Bronchial epithelial cell (primary cell): Measurements from ENCODE around the gene FBN1. TPM values are rescaled to one million over a fixed set of nuclear protein-coding genes. Genes with fewer than 3 reads are reported as not detected.
A peak's percentile ranks its signal among the peaks of the same experiment; 100 is the strongest.

Experiments
- DNase-seq: peaks from one replicate; pipeline ENCODE4 v3.0.0-alpha.2; 2010; ENCODE audit warnings: low read depth
- FAIRE-seq: peaks from 2 replicates; lab custom pipeline; 2011; peaks lifted over from hg19 to GRCh38; lab: Jason Lieb, UNC
- H3K27me3 ChIP-seq: 2 replicates; pipeline ENCODE4 v1.5.1; 2011; ENCODE audit warnings: low read length; ENCODE audit not compliant: control insufficient read depth, insufficient read depth
- H3K36me3 ChIP-seq: 2 replicates; pipeline ENCODE4 v1.5.1; 2011; ENCODE audit warnings: low read length; ENCODE audit not compliant: control insufficient read depth, insufficient read depth
- H3K4me3 ChIP-seq: 2 replicates; pipeline ENCODE4 v1.5.1; 2011; ENCODE audit warnings: mild to moderate bottlenecking, low read depth, low read length, control low read depth
- CTCF ChIP-seq: IDR thresholded peaks from 2 replicates; pipeline ENCODE4 v1.5.1; 2011; ENCODE audit warnings: mild to moderate bottlenecking, moderate library complexity, low read length, control low read depth, inconsistent platforms; ENCODE audit not compliant: insufficient read depth, severe bottlenecking
- total RNA-seq: library from RNA; depleted of rRNA; stranded (reverse); fragments of >200 nt; gene quantifications from 2 replicates; pipeline ENCODE4 v1.2.1, GENCODE V29; 2014

The FBN1 gene
- total RNA-seq, 1 donor from 2014 or later: 6.3 TPM

GRCh38 chr15:48380198-48380597 is 265.3 kb downstream of the FBN1 start:
- no peak for TF ChIP-seq CTCF
- H3K4me3 ChIP-seq: no peak overlapping the region
- no peak for DNase-seq
- no peaks in the 10 kb centered on the region for H3K36me3 ChIP-seq
- no peak for FAIRE-seq
- H3K27me3 ChIP-seq: no peaks in the 10 kb centered on the region

- Histone ChIP-seq H3K4me3 (no peak overlapping the region), H3K36me3 (no peaks in the 10 kb centered on the region), H3K27me3 (no peaks in the 10 kb centered on the region)
- DNase-seq (no peak), FAIRE-seq (peak; percentile 7)
- TF ChIP-seq CTCF: no peak
Observed at GRCh38 chr15:48375767-48376166, 269.7 kb downstream of the FBN1 start.

GRCh38 chr15:48374472-48374871 is 271.0 kb downstream of the FBN1 start:
- TF ChIP-seq CTCF: no peak
- no peak overlapping the region for H3K4me3 ChIP-seq
- no peaks in the 10 kb centered on the region for H3K36me3 ChIP-seq
- no peaks in the 10 kb centered on the region for H3K27me3 ChIP-seq
- FAIRE-seq: no peak
- DNase-seq: no peak

GRCh38 chr15:48373821-48374451 is 271.6 kb downstream of the FBN1 start:
- no peak for TF ChIP-seq CTCF
- no peak for FAIRE-seq
- Histone ChIP-seq H3K36me3 (no peaks in the 10 kb centered on the region), H3K27me3 (no peaks in the 10 kb centered on the region), H3K4me3 (no peak overlapping the region)
- DNase-seq: peak; percentile 76

GRCh38 chr15:48371961-48372360 is 273.5 kb downstream of the FBN1 start:
- Histone ChIP-seq H3K36me3 (no peaks in the 10 kb centered on the region), H3K27me3 (no peaks in the 10 kb centered on the region), H3K4me3 (no peak overlapping the region)
- no peak for TF ChIP-seq CTCF
- no peak for FAIRE-seq
- no peak for DNase-seq

GRCh38 chr15:48371550-48371949 is 274.0 kb downstream of the FBN1 start:
- TF ChIP-seq CTCF: no peak
- Histone ChIP-seq H3K27me3 (no peaks in the 10 kb centered on the region), H3K4me3 (no peak overlapping the region), H3K36me3 (no peaks in the 10 kb centered on the region)
- FAIRE-seq: no peak
- DNase-seq: no peak
